ENCODE measurements around the gene BTBD19.
"Not testable (repeated sequence)": the region's sequence is repeated elsewhere in the genome, so short reads cannot be mapped to it uniquely, and the experiment has no call there.

Gene BTBD19

GRCh38 chr1:44788120-44788860, 20.0 kb upstream of the BTBD19 start, which contains the start of gene BEST4:
BEST4 (minus strand) TSS chr1:44788170; CDS start chr1:44787705, 465 bp downstream.
- DNase-seq = no peak

GRCh38 chr1:44790968-44791801, 17.1 kb upstream of the BTBD19 start:
- DNase-seq = no peak

- no peak for DNase-seq
Measured at GRCh38 chr1:44792736-44793502, 15.4 kb upstream of the BTBD19 start.

GRCh38 chr1:44797886-44798285, 10.4 kb upstream of the BTBD19 start:
- not testable (repeated sequence) for DNase-seq

- DNase-seq = no peak
Measured at GRCh38 chr1:44798481-44799365, 9.6 kb upstream of the BTBD19 start.

GRCh38 chr1:44799770-44800584, 8.3 kb upstream of the BTBD19 start, which contains the start of gene PLK3:
PLK3 (plus strand) TSS chr1:44800377; CDS start chr1:44800464, 87 bp downstream.
- peak; percentile 93 for DNase-seq

- no peak for DNase-seq
Measured at GRCh38 chr1:44801491-44802305, 6.6 kb upstream of the BTBD19 start.

- no peak for DNase-seq
Measured at GRCh38 chr1:44802306-44803061, 5.8 kb upstream of the BTBD19 start.

- no peak for DNase-seq
Measured at GRCh38 chr1:44803062-44803311, 5.3 kb upstream of the BTBD19 start.

- DNase-seq = no peak
Measured at GRCh38 chr1:44803312-44804095, 4.8 kb upstream of the BTBD19 start.

- no peak for DNase-seq
Measured at GRCh38 chr1:44805311-44806024, 2.9 kb upstream of the BTBD19 start.

GRCh38 chr1:44806025-44806703, 2.2 kb upstream of the BTBD19 start:
- DNase-seq = no peak

- no peak for DNase-seq
Measured at GRCh38 chr1:44806704-44807363, 1.5 kb upstream of the BTBD19 start, which contains the start of gene DYNLT4. DYNLT4 (minus strand) TSS chr1:44807351; CDS start chr1:44806668, 683 bp downstream.

- DNase-seq = peak; percentile 65
Measured at GRCh38 chr1:44807364-44808062, 810 bp upstream of the BTBD19 start.

GRCh38 chr1:44808938-44809917, 905 bp downstream of the BTBD19 start:
- peak; percentile 78 for DNase-seq
